ENCODE measurements around the gene PRKCH.

PRKCH gene

GRCh38 chr14:61599942-61600341 is 278.6 kb downstream of the PRKCH start:
- H3K27me3 Mint-ChIP-seq, result peaks cover 4% of the 10 kb centered on the region
- no peak overlapping the region for H3K27ac Mint-ChIP-seq
- no peak overlapping the region for H3K4me3 Mint-ChIP-seq
- CTCF ChIA-PET, result no interaction called here
- H3K9me3 Mint-ChIP-seq, result peaks cover 4% of the 10 kb centered on the region
- H3K36me3 Mint-ChIP-seq, result peaks cover 4% of the 10 kb centered on the region
- no peak for DNase-seq
- peaks cover 28% of the 10 kb centered on the region for H3K4me1 Mint-ChIP-seq
